ENCODE measurements around the gene PSMD4.

- TF ChIP-seq CTCF (conservative IDR thresholded peaks at IDR 0.05 in 1 of 2, IDR thresholded peaks at IDR 0.05 in 1 of 2; ENCODE audit: extremely low read depth in 1 of 2, insufficient read depth in 1 of 2, low read depth in 1 of 2, low read length in 2 of 2) (no peak), EZH2 (IDR thresholded peaks at IDR 0.05; ENCODE audit: borderline replicate concordance, low read length) (no peak)
These were observed 4.8 kb downstream of the PSMD4 start for GRCh38 chr1:151259351-151259750.

All from mammary epithelial cell (primary cell).